ENCODE data around the gene MINDY4.

The MINDY4 gene

DNA sequence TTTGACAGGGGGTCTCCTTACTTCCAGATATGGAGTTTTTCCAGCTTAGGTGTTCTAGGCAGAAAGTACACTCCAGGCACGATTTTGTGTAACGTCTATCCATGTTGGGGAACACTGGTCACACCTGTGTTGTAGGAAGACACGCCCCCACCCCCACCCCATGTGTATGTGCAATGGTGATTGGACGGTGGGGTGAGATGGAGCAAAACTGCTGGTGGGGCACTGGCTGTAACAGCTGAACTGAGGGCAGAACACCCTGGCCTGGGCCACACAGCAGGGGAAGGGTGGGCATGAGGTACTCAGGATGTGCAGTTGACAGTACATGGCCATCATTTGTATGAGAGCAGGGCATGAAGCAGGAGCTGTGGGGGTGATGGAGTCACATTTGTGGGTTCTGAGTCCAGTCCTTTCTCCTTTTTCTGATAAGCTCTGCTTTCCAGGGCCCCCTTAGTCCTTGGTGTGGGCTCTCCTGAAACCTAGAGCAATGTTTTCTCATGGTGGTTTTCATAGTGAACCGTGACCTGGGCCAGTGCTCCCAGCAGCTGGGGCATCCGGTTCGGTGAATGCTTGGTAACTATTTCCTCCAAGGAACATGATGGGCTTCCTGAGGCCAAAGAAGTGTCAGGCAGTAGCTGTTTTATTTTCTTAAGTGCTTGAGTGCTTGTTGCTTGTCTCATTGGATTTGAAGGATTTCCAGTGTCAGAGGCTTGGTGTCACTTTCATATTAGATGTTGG lies 77.1 kb downstream of the MINDY4 start:
- no peak overlapping the region for H3K4me3 ChIP-seq (ENCODE audit: low read depth, low read length)
- DNase-seq (ENCODE audit: low read depth, low spot score): no peak
- in situ Hi-C loops (cut with HindIII; ENCODE audit: low sequenced_read_pairs): no loop called here
- TF ChIP-seq, protein P1, sequence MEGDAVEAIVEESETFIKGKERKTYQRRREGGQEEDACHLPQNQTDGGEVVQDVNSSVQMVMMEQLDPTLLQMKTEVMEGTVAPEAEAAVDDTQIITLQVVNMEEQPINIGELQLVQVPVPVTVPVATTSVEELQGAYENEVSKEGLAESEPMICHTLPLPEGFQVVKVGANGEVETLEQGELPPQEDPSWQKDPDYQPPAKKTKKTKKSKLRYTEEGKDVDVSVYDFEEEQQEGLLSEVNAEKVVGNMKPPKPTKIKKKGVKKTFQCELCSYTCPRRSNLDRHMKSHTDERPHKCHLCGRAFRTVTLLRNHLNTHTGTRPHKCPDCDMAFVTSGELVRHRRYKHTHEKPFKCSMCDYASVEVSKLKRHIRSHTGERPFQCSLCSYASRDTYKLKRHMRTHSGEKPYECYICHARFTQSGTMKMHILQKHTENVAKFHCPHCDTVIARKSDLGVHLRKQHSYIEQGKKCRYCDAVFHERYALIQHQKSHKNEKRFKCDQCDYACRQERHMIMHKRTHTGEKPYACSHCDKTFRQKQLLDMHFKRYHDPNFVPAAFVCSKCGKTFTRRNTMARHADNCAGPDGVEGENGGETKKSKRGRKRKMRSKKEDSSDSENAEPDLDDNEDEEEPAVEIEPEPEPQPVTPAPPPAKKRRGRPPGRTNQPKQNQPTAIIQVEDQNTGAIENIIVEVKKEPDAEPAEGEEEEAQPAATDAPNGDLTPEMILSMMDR (IDR thresholded peaks at IDR 0.05; ENCODE audit: low read depth, low read length): no peak

DNA sequence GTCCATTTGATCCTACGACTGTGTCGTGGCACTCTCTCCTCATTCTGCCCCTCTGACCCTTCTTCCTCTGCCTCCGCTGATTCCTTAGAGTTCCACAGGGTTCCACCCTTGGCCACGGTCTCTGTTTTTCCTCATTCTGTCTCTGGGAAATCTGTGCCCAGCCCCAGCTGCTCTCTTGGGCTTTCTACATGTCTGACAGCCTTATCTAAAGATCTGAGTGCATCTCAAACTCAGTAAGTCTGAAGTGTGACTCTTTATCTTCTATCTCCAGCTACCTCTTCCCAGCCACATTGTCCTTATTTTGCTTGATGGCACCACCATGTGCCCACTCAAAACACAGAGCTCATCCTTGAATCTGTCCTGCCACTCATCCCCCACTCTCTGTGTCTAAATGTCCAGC lies 78.3 kb downstream of the MINDY4 start:
- TF ChIP-seq, protein P1 (IDR thresholded peaks at IDR 0.05; ENCODE audit: low read depth, low read length): no peak
- H3K4me3 ChIP-seq (ENCODE audit: low read depth, low read length): no peak overlapping the region
- in situ Hi-C loops (cut with HindIII; ENCODE audit: low sequenced_read_pairs): no loop called here
- no peak for DNase-seq (ENCODE audit: low read depth, low spot score)

DNA sequence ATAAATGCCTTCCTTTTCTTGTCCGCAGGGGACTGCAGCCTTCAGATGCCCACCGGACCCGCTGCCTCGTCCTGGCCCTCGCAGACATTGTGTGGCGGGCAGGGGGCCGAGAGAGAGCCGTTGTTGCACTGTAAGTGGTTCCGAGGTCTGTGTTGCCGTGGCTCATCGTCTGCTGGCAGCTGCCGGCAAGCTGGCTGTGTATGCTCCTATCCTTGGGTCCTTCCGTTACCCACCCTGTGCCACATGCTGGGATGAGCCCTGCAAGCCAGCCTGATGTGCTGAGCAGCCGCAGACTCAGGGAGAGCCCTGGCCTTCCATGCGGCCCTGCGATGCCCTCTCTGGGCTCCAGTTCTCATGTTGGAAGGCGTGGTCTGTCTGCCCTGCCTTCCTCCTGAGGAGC lies 79.2 kb downstream of the MINDY4 start:
- in situ Hi-C loops (cut with HindIII; ENCODE audit: low sequenced_read_pairs): no loop called here
- TF ChIP-seq, protein P1 (IDR thresholded peaks at IDR 0.05; ENCODE audit: low read depth, low read length): no peak
- no peak for DNase-seq (ENCODE audit: low read depth, low spot score)
- H3K4me3 ChIP-seq (ENCODE audit: low read depth, low read length): no peak overlapping the region

DNA sequence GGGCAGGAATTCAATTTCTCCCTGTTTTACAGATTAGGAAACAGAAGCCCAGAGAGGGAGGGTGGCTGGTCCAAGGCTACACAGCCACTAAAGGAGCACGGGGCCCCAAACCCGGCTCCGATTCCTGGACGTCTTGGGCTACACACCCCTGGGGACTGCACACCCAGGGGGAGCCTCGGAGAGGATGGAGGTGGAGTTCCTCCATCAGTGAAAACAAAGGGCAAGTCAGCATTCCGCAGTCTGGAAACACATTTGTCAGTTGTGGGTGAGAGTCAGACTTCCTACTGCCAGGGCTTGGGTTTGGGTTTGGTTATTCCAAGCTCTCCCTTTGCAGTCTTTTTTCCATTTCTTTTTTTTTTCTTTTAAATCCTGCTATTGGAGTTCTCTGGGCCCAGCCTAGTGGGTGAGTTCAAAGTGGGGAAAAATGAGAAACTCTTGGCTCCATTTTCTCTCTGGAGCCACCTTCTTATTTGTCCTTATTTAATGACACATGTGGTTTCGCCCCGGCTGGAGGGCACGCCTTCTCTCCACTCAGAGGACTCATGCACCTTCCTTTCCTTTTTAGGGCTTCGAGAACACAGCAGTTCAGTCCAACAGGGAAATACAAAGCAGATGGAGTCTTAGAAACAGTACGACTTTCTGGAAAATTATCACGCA lies 80.6 kb downstream of the MINDY4 start:
- no peak for DNase-seq (ENCODE audit: low read depth, low spot score)
- in situ Hi-C loops (cut with HindIII; ENCODE audit: low sequenced_read_pairs): no loop called here
- TF ChIP-seq, protein P1 (IDR thresholded peaks at IDR 0.05; ENCODE audit: low read depth, low read length): no peak
- H3K4me3 ChIP-seq (ENCODE audit: low read depth, low read length): no peak overlapping the region

DNA sequence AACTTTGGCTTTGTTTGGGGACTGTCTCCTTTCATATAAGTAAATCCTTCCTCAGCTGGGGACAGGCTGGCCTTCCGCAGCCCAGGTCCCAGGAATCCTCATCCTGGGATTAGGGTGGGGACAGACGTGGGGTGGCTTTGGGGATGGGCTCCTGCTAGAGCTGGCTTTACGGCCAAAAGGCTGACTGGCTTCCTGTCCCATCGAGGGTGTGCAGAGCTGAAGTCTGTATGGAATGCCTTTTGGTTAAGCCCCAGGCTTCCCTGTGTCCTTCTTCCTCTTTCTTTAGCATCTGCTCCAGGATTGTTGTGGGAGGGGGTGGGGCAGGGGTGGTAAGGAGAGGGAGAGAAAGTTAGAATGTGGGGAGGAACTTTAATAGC lies 81.1 kb downstream of the MINDY4 start:
- in situ Hi-C loops (cut with HindIII; ENCODE audit: low sequenced_read_pairs): no loop called here
- TF ChIP-seq, protein P1 (IDR thresholded peaks at IDR 0.05; ENCODE audit: low read depth, low read length): no peak
- H3K4me3 ChIP-seq (ENCODE audit: low read depth, low read length): no peak overlapping the region
- DNase-seq (ENCODE audit: low read depth, low spot score): no peak

DNA sequence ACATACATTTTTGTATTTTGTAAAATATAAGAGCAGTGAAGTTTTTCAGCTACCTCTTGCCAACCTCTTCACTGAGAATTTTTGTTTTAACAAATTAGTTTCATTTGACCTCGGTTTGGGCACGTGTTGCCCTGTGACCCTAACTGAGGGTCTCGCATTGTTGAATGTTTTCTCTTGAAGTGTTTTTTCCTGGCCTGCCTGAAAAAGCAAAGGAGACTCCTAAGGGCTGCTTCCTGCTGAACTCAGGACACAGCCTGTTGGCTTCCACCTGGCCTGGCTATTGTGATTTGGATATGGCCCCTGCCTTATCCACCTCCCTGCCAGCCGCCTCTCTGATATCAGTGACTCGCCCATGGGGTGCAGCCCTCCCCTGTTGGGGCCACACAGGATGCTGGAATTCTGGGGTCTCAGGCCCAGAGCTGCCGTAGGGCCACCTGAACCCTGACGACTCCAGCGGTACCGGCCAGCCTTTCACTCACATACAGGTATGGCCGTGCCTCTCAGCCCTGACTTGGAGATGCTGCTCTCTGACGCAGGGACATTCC lies 81.6 kb downstream of the MINDY4 start:
- no peak overlapping the region for H3K4me3 ChIP-seq (ENCODE audit: low read depth, low read length)
- DNase-seq (ENCODE audit: low read depth, low spot score): no peak
- in situ Hi-C loops (cut with HindIII; ENCODE audit: low sequenced_read_pairs): no loop called here
- TF ChIP-seq, protein P1 (IDR thresholded peaks at IDR 0.05; ENCODE audit: low read depth, low read length): no peak

All from astrocyte of the spinal cord (primary cell).